Smooth muscle cell (in vitro differentiated cells): ENCODE measurements around the gene WDR5. TPM values are rescaled to one million over a fixed set of nuclear protein-coding genes. Genes with fewer than 3 reads are reported as not detected.

ENCODE experiments used
- DNase-seq: peaks from one replicate; lab custom pipeline; 2025; ENCODE audit not compliant: unreplicated experiment; lab: John Stamatoyannopoulos, UW
- H2AFZ ChIP-seq: fragments of 200-600 bp; sonication (generic); 2 replicates; pipeline ENCODE4 v1.6.0; 2016; ENCODE audit warnings: antibody characterized with exemption, low read depth, mild to moderate bottlenecking
- H3F3A ChIP-seq: fragments of 200-600 bp; sonication (generic); 2 replicates; pipeline ENCODE4 v1.6.0; 2017; ENCODE audit warnings: antibody characterized with exemption, low read depth
- H3K27ac ChIP-seq: fragments of 200-600 bp; sonication (generic); 2 replicates; pipeline ENCODE4 v1.5.1; 2016; ENCODE audit warnings: low read depth, mild to moderate bottlenecking
- H3K27me3 ChIP-seq: fragments of 200-600 bp; sonication (generic); 2 replicates; pipeline ENCODE4 v1.6.1; 2016; ENCODE audit warnings: low read depth, mild to moderate bottlenecking
- H3K36me3 ChIP-seq: fragments of 200-600 bp; sonication (generic); 2 replicates; pipeline ENCODE4 v1.5.1; 2016; ENCODE audit warnings: low read depth
- H3K4me1 ChIP-seq: fragments of 200-600 bp; sonication (generic); 2 replicates; pipeline ENCODE4 v1.5.1; 2016; ENCODE audit warnings: low read depth
- H3K4me2 ChIP-seq: fragments of 200-600 bp; sonication (generic); 2 replicates; pipeline ENCODE4 v1.6.0; 2016; ENCODE audit warnings: mild to moderate bottlenecking
- H3K4me3 ChIP-seq: fragments of 200-600 bp; sonication (generic); 2 replicates; pipeline ENCODE4 v1.5.1; 2016; ENCODE audit warnings: mild to moderate bottlenecking
- H3K79me2 ChIP-seq: fragments of 200-600 bp; sonication (generic); 2 replicates; pipeline ENCODE4 v1.6.0; 2016; ENCODE audit warnings: low read depth, mild to moderate bottlenecking
- H3K9ac ChIP-seq: fragments of 200-600 bp; sonication (generic); 2 replicates; pipeline ENCODE4 v1.6.0; 2016; ENCODE audit warnings: low read depth
- H3K9me3 ChIP-seq: fragments of 200-600 bp; sonication (generic); replicated peaks from 2 replicates; pipeline ENCODE4 v1.5.1; 2016; ENCODE audit warnings: low read depth
- H4K20me1 ChIP-seq: fragments of 200-600 bp; sonication (generic); 2 replicates; pipeline ENCODE4 v1.6.0; 2016; ENCODE audit warnings: low read depth
- CTCF ChIP-seq: fragments of 200-600 bp; sonication (generic); IDR thresholded peaks from 2 replicates; pipeline ENCODE4 v1.5.1; 2017; ENCODE audit warnings: borderline replicate concordance, mild to moderate bottlenecking, antibody characterized with exemption; ENCODE audit not compliant: insufficient read depth, poor library complexity, severe bottlenecking
- WGBS: methylation state at CpG from one replicate; pipeline ENCODE4 v1.1.7; 2016; ENCODE audit warnings: low lambda C conversion rate; 5-methylcytosine and 5-hydroxymethylcytosine counted together
- polyA plus RNA-seq: library from polyadenylated mRNA; unstranded; fragments of >200 nt; fragmentation: Nextera tagmentation; extraction: Ambion mirVana; gene quantifications from 2 replicates; pipeline ENCODE4 v1.2.1, GENCODE V29; 2016
- total RNA-seq: library from RNA; depleted of rRNA; stranded (reverse); fragments of >200 nt; gene quantifications from 2 replicates; pipeline ENCODE4 v1.2.3, GENCODE V29; 2014

The WDR5 gene
- 8.9 and 9.8 TPM in 2 replicates for total RNA-seq
- 15.7 and 16.3 TPM in 2 replicates for polyA plus RNA-seq

GRCh38 chr9:134135343-134136117, at the start of gene WDR5:
TSS of gene WDR5 (plus strand) at chr9:134136082. CDS start at chr9:134139878, 3,796 bp downstream.
- peak within 1 kb of the TSS; percentile 96 for H3K4me2 ChIP-seq
- H3K9ac ChIP-seq = peak within 1 kb of the TSS; percentile 77
- peak within 1 kb of the TSS; percentile 14 for H3K27ac ChIP-seq
- H3K4me3 ChIP-seq = peak within 1 kb of the TSS; percentile 82
- DNase-seq = peak; percentile 86
- no peaks in the 10 kb centered on the region for H3F3A ChIP-seq
- peak within 1 kb of the TSS; percentile 99 for H2AFZ ChIP-seq
- WGBS = 1% methylated on average over 59 of the region's 81 CpGs
- peaks cover 40% of the 10 kb centered on the region for H3K79me2 ChIP-seq
- peaks cover 31% of the 10 kb centered on the region for H4K20me1 ChIP-seq
- H3K36me3 ChIP-seq = no peaks in the 10 kb centered on the region
- H3K4me1 ChIP-seq = peaks cover 19% of the 10 kb centered on the region
- H3K9me3 ChIP-seq = no peaks in the 10 kb centered on the region
- H3K27me3 ChIP-seq = no peaks in the 10 kb centered on the region
- TF ChIP-seq CTCF = peak; percentile 28

- H3K79me2 ChIP-seq = no peaks in the 10 kb centered on the region
- H3F3A ChIP-seq = no peaks in the 10 kb centered on the region
- H3K36me3 ChIP-seq = no peaks in the 10 kb centered on the region
- H2AFZ ChIP-seq = no peak overlapping the region
- no peaks in the 10 kb centered on the region for H3K27me3 ChIP-seq
- H4K20me1 ChIP-seq = no peaks in the 10 kb centered on the region
- H3K4me1 ChIP-seq = no peaks in the 10 kb centered on the region
- H3K9me3 ChIP-seq = no peaks in the 10 kb centered on the region
- no peak overlapping the region for H3K4me2 ChIP-seq
- no peak overlapping the region for H3K27ac ChIP-seq
- no peak for TF ChIP-seq CTCF
- WGBS = 92% methylated on average over 14 of the region's 14 CpGs
- DNase-seq = no peak
- H3K4me3 ChIP-seq = no peak overlapping the region
- H3K9ac ChIP-seq = no peak overlapping the region
Observed at GRCh38 chr9:134088063-134088725, 47.7 kb upstream of the WDR5 start.

- Histone ChIP-seq H3K27ac (no peak overlapping the region), H3K9me3 (no peaks in the 10 kb centered on the region), H3F3A (no peaks in the 10 kb centered on the region), H4K20me1 (no peaks in the 10 kb centered on the region), H3K27me3 (no peaks in the 10 kb centered on the region), H3K4me1 (no peaks in the 10 kb centered on the region), H3K79me2 (no peaks in the 10 kb centered on the region), H3K9ac (no peak overlapping the region), H3K4me2 (no peak overlapping the region), H3K4me3 (no peak overlapping the region), H2AFZ (no peak overlapping the region), H3K36me3 (no peaks in the 10 kb centered on the region)
- DNase-seq = no peak
- no peak for TF ChIP-seq CTCF
- WGBS = 92% methylated on average over 4 of the region's 4 CpGs
Observed at GRCh38 chr9:134089972-134090371, 45.9 kb upstream of the WDR5 start.
